NK-92 (cell line): Measurements from ENCODE around the gene HNF1A.

Experiments used
- DNase-seq: peaks from one replicate; lab custom pipeline; 2025; ENCODE audit not compliant: unreplicated experiment; lab: John Stamatoyannopoulos, UW

HNF1A gene

GRCh38 chr12:120959111-120959878 is 19.0 kb upstream of the HNF1A start:
- DNase-seq = no peak

GRCh38 chr12:120960657-120961056 is 17.7 kb upstream of the HNF1A start:
- no peak for DNase-seq

DNA sequence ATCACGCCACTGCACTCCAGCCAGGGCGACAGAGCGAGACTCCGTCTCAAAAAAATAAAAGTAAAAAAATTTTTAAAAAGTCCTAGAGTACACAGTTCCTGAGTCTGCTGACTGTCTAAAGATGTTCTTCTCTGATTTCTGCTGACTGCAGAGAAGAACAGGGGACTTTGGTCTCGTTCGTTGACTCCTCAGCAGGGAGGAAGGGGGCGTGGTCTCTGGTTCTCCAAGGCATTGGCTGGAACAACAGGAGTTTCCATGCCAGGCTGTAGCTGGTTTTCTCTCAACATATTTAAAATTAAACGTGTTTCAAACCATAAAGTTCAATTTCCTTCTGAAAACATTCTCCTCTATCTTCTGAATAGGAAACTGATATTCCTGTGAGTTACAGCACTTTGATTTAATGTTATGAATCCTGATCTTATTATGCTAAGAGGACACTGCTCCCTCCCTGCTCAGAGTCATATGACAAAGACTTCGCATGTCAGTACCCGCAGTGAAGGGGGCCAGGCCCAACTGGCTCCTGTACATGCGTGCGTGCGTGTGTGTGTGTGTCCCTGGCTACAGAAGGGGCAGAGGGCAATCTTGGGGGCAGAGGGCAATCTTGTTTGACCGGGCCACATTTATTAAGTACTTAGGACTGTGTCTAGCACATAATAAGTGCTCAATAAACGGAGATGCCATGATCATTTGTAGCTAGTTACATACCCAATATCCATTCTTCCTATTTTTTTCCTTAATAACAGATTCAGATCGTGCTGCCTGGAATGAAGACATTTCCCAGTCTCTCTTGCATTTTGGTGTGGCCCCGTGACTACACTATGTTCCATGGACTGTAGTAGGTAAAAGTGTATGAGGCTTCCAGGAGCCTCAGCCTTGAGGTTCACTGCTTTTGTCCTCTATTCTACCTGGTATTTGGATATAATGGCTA is 16.5 kb upstream of the HNF1A start:
- DNase-seq = no peak

DNA sequence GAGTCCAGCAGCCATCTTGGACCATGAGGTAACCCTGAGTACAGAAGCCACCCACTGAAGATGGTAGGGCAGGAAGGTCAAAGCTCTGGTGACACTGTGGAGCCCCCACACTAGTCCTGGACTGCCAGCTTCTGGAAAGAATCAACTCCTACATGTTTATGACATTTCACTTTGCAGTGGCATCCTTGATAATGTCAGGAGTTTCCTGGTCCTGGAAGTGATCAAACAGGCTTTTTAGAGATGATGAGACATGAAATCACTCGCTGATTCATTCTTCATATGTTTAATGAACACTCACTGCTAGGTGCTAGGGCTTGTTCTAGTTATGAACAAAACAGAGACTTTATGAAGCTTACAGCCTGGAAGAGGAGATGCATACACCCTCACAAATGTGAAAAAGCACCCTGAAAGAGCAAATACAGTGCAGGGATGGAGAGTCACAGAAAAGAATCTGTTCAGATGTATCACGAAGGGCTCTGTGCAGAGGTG is 15.8 kb upstream of the HNF1A start:
- no peak for DNase-seq

DNA sequence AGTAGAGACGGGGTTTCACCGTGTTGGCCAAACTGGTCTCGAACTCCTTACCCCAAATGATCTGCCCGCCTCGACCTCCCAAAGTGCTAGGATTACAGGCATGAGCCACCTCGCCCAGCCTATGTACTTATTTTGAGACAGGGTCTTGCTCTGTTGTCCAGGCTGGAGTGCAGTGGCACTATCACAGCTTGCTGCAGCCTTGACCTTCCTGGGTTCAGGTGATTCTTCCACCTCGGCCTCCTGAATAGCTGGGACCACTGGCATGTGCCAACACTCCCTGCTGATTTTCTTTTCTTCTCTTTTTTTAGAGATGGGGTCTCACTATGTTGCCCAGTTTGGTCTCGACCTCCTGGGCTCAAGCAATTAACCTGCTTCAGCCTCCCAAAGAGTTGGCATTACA is 14.0 kb upstream of the HNF1A start:
- no peak for DNase-seq

DNA sequence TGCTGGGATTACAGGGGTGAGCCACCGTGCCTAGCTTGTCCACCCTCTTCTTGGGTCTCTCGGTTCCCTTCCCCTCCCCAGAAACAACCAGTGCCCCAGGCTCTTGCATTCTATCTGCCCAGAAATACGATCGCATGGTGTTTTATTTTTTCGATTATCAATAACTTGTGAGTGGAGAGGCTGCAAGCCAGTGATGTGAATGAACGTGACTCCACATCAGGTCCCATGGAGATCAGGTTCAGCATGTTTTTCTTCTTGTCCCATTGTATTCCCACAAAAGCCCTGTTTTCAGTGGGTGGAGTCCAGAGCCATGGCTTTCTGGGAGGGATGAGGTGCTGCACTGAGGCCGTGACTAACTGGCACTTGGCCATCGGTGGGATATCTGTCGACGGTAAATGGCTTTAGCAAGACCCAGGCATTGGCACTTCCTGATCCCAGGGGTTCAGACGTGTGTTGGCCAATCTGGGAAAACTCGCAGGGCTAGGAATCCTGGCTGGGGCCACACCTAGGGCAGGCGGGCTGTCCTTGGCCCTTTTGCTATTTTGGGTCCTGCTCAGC is 12.7 kb upstream of the HNF1A start:
- no peak for DNase-seq

- DNase-seq = no peak
Measured at GRCh38 chr12:120970310-120970709, 8.0 kb upstream of the HNF1A start.

GRCh38 chr12:120971299-120972180 is 6.8 kb upstream of the HNF1A start:
- no peak for DNase-seq

- DNase-seq = no peak
Measured at GRCh38 chr12:120972870-120973543, 5.3 kb upstream of the HNF1A start.

- no peak for DNase-seq
Measured at GRCh38 chr12:120977531-120978295, 630 bp upstream of the HNF1A start.

DNA sequence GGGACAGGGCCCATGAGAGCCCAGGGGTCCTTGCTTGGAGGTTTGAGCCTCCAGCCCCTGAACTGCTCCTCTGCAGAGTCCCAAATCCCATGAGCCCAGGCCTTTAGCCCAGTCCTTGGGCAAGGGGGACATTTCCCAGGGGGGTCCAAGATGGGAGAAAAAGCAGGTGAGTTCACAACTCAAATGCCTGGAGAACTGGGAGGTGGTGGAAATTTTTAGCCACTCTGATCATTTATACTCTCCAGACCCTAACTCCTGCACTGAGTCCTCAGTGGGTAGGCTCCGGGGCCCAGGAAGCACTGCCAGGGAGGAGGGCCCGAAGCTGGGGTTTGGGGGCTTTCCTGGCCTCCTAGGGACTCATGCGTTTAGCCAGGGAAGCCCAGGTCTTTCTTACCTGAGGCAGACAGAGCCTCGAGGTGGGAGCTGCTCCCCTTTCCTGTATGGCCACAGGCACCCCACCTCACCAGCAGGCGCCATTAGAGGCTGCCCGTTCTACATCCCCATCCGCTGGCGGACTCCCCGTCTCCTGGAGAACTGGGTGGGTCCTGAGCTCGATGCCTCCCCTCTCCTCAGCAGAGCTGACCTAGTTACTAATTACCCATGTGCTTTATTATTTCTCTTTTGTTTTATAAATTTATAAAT is 998 bp downstream of the HNF1A start:
- no peak for DNase-seq

DNA sequence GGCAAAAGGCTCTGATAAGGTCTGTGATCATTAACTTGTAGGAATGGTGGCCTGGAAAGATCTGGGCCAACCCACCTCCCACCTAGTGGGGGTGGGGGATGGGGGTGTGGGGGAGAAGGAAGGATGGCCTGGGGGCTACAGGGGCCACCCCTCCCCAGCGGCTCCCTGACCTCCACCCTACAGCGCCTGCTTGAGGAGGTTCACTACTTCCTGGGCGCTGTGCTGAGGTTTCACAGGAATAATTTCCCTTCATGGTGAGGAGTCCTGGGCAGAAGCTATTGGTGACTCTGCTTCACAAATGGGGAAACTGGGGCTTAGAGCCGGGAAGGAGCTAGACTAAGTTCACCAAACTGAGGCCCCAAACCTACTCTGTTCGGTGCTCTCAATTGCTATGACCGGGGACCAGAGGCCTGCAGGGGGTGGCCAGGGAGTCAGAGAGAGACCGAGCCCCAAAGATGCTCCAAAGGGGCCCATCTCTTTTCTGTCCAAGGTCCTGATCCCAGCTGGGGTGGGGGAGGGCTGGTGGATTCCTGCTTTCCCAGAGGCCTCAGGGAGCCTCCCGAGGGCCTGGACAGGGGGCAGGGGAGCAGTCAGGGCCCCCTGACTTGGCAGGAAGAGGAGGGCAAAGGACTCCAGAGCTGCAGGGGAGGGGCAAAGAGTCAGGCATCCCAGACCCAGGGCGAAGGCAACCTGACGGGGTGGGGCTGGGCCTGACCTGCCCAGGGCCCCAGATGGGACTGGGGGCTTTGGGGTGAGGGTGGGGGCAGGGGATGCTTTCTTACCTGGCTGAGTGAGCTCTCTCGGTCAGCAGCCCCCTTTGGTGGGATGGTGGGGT is 1.7 kb downstream of the HNF1A start:
- DNase-seq = no peak

- no peak for DNase-seq
Measured at GRCh38 chr12:120980800-120981368, 2.5 kb downstream of the HNF1A start.

DNA sequence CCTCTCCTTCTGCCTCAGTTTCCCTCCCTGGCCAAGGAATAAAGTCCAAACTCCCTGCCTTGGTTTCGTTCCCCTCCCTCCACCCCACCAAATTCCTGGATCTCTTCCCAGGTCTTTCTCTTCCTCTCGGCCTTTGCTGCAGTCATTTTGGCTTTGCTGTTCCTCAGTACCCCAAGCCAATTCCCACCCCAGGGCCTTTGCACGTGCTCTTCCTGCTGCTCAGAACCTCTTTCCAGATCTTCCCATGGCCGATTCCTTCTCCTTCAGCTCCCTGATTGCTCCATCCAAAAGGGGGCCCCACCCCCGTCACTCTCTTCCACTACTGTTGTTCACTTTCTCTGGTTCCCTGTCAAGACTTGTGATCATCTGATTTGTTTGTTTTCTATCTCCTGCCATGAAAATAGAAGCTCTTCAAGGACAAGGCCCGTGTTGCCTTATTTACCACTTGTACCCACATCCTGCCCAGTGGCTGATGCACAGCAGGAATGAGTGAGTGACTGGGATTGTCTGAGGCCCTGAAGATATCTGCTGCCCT is 3.1 kb downstream of the HNF1A start:
- no peak for DNase-seq

GRCh38 chr12:120982659-120983058 is 4.3 kb downstream of the HNF1A start:
- DNase-seq = no peak

DNA sequence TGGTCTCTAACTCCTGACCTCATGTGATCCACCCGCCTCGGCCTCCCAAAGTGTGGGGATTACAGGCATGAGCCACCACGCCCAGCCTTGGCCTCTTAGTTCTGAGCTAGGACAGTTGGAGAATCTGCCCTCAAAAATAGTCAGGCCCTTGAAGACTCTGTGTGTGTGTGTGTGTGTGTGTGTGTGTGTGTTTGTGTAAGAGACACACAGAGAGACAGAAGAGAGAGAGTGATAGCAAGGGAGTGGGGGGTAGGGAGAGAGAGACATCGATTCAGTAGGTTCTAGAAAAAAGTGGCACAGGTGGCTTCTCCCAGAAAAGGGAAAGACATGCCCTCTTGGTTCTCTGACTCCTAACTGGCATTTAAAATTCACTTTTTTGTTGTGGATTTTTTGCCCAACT is 5.4 kb downstream of the HNF1A start:
- DNase-seq = no peak

DNA sequence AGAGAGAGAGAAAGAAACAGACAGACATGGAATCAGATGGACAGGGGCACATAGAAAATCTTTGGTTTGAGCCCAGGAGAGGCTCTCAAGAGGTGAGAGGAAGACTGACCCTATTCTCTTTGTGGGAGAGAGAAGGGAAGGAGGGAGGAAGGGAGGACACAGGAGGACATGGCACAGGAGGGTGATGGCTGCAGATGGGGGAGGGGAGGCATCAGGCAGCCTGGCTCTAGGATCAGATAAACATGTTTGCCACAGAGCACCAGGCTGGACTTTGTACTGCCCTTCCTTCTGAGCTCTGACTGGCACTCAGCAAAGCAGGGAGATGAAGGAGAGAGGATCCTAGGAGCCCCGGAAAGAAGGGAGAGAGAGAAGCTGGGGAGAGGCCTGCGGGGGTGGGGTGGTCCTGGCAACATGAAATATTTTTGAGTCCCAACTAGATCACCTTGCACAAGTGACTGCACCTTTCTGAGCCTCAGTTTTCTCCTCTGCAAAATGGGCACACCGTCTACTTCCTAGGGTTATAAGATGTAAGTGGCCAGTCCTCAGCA is 6.1 kb downstream of the HNF1A start:
- DNase-seq = no peak
